ENCODE results near the gene GSTT2B.

DNA sequence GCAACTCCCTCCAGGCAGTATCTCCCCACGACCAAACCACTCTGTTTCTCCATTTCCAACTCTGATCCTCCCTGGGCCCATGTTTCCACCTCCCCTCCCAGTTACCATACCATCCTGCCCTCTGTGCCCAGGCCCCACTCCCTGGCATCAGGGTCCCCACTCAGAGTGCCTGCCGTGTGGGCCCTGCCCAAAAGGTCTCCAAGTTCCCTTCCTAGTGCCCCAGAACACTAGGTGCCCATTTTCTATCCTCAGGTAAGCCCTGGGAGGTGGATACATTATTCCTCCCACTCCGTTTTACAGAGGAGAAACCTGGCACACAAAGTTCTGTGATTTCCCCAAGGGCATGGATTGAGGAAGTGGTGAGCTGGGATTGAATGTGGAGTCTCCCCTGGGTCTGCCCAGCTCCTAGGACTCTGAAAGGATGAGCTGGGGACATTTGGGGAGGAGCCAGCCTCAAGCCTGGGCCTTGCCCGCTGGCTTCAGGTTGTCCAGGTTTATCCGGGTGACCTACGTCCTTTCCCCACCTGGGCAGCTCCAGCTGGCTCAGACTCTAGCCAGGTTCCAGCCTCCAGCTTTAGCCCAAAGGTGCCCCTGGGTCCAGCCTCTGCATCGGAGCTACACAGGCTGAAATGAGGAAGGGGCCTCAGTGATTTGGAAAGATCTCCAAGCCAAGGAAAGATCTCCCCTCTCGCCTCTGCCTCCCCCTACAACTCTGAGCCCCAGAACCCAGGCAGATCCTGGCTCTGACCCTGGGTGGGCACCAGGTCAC is 46.4 kb upstream of the GSTT2B start:
- TF ChIP-seq POLR2A (IDR thresholded peaks at IDR 0.05; ENCODE audit: low read depth, low read length) (no peak), POLR2AphosphoS5 (IDR thresholded peaks at IDR 0.05; ENCODE audit: low read depth, low read length) (no peak), TAF1 (IDR thresholded peaks at IDR 0.05; ENCODE audit: borderline replicate concordance, low read depth, low read length) (no peak)
